NCI-H1105 (cell line): Measurements from ENCODE around the gene KCNT2.

Experiments
- DNase-seq: peaks from one replicate; lab custom pipeline; 2025; lab: John Stamatoyannopoulos, UW

KCNT2 gene

GRCh38 chr1:196193896-196194559, 414.2 kb downstream of the KCNT2 start:
- no peak for DNase-seq

GRCh38 chr1:196183941-196184340, 424.3 kb downstream of the KCNT2 start:
- no peak for DNase-seq

DNA sequence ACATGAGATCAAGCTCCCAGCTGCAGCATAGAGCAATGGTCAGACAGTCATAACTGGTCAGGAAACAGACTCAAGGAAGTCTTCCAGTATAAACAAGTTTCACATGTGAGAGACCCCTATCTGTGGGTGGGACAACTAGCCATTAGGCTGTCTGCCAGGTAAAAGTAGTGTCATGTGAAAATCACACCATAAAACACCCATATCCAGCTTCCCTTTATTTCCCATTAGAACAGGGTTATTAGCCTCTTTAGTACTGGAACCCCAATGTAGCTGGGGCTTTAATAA, 426.7 kb downstream of the KCNT2 start:
- no peak for DNase-seq

DNA sequence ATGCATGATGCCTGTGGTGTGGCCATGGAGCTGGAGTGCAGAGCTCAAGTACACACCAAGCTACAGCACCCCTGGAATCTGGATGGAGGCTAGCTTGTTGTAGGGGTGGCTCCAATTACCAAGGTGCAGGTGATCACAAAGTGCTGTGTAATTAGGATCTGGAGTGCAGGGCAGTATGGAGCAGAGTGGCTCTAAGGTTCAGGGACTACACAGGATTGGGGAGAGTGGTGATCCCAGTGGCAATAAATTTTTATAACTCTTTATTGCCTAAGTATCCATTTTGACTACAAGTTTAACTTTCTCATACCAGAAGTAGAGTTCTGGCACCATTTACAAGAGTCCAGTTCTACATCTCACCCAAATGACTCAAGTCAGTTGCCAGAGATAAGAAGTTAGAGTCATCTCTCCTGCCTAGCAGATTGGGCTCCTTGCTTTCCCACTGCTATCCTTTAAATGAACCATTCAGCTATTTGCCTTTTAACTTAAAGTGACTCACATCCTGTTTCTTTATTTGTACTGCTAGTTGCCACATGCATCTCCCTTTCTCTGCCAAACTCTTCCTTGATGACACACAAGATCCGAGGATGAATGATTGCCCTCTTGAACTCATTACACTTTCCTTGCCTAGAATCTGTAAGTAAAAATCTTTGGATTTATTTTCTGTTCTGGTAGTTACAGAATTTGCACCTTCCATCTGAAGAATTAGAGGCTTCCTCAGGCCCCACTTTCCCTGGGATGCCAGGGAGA, 427.2 kb downstream of the KCNT2 start:
- no peak for DNase-seq

DNA sequence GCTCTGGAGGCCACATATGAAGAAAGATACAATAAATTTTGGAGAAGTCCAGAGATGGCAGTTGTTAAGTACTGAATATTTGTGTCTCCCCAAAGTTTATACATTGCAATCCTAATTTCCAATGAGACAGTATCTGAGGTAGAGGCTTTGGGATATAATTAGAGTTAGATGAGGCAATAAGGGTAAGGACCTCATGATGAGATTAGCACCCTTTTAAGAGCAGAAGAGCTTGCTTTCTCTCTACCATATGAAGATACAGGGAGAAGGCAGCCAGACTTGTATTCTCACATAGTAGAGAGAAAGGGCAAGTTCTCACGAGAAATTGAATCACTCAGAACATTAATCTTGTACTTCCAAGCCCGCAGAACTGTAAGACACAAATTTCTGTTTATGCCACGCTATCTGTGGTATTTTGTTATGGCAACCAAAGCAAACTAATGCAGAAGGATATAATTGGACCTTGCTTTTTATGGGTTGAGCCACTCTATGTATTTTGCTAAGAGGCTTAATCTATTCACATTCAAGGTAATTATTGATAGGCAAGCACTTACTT, 430.1 kb downstream of the KCNT2 start:
- no peak for DNase-seq
